Measurements from ENCODE around the gene NDUFA13.

DNA sequence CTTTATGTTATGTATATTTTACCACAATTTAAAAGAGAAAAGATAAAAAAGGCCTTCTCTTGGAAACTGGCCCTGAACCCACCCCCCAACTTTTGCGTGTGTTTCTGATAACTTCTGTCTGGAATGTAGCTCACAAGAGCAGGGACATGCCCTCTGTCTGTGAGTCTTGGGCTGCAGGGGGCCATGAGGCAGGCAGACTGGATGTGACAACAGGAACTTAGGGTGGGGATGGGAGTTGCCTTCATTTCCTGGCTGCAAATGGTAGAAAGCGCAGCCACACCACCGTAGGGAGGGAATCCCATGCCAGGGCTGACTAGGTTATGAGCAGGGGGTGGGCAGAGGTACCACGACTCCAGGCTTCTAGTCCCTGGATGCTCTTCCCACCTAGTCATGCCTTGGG lies 43.9 kb downstream of the NDUFA13 start:
- no peak for TF ChIP-seq POLR2A (IDR thresholded peaks at IDR 0.05)
- TF ChIP-seq, protein P1, sequence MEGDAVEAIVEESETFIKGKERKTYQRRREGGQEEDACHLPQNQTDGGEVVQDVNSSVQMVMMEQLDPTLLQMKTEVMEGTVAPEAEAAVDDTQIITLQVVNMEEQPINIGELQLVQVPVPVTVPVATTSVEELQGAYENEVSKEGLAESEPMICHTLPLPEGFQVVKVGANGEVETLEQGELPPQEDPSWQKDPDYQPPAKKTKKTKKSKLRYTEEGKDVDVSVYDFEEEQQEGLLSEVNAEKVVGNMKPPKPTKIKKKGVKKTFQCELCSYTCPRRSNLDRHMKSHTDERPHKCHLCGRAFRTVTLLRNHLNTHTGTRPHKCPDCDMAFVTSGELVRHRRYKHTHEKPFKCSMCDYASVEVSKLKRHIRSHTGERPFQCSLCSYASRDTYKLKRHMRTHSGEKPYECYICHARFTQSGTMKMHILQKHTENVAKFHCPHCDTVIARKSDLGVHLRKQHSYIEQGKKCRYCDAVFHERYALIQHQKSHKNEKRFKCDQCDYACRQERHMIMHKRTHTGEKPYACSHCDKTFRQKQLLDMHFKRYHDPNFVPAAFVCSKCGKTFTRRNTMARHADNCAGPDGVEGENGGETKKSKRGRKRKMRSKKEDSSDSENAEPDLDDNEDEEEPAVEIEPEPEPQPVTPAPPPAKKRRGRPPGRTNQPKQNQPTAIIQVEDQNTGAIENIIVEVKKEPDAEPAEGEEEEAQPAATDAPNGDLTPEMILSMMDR (IDR thresholded peaks at IDR 0.05): no peak
- TF ChIP-seq POLR2AphosphoS5 (IDR thresholded peaks at IDR 0.05): no peak
- TF ChIP-seq EP300 (IDR thresholded peaks at IDR 0.05): no peak

Data from gastroesophageal sphincter (tissue), 3 donors.